A549 treated with dexamethasone at 1 μM for 4 hours (cell line): ENCODE results near the gene SMR3A. TPM values are rescaled to one million over a fixed set of nuclear protein-coding genes. Genes with fewer than 3 reads are reported as not detected.

Experiments used
- total RNA-seq: library from RNA; stranded (reverse); fragments of 200-300 nt; extraction: Qiagen RNA extraction; gene quantifications from 5 replicates; pipeline ENCODE4 v1.2.3, GENCODE V29; 2022

SMR3A gene
- total RNA-seq, result not detected in 5 replicates

GRCh38 chr4:70360460-70360859, at the start of gene SMR3A:
SMR3A (plus strand) TSS chr4:70360760; CDS start chr4:70362116, 1,356 bp downstream.

GRCh38 chr4:70334681-70335080, 25.9 kb upstream of the SMR3A start, which contains the start of gene CABS1:
CABS1 (plus strand) TSS chr4:70334981; CDS start chr4:70335040, 59 bp downstream.

GRCh38 chr4:70382691-70383181, 22.2 kb downstream of the SMR3A start, which contains the start of gene SMR3B:
SMR3B (plus strand) TSS chr4:70383131; CDS start chr4:70384511, 1,380 bp downstream.

GRCh38 chr4:70397580-70397979, 37.0 kb downstream of the SMR3A start, which contains the start of gene OPRPN:
OPRPN (plus strand) TSS chr4:70397940; CDS start chr4:70399286, 1,346 bp downstream.

Other genes with a start within 250 kb of the SMR3A start
- not detected in 5 replicates for gene PRR27, start 206.5 kb upstream of the SMR3A start, total RNA-seq
- not detected in 5 replicates for gene ODAM, start 165.0 kb upstream of the SMR3A start, total RNA-seq
- gene FDCSP, start 134.6 kb upstream of the SMR3A start, total RNA-seq, result not detected in 5 replicates
- not detected in 5 replicates for gene CSN3, start 118.2 kb upstream of the SMR3A start, total RNA-seq
- gene CABS1, start 25.8 kb upstream of the SMR3A start, total RNA-seq, result not detected in 5 replicates
- not detected in 5 replicates for gene SMR3B, start 22.4 kb downstream of the SMR3A start, total RNA-seq
- gene OPRPN, start 37.2 kb downstream of the SMR3A start, total RNA-seq, result not detected in 5 replicates
- not detected in 5 replicates for gene MUC7, start 111.4 kb downstream of the SMR3A start, total RNA-seq
- gene AMTN, start 157.8 kb downstream of the SMR3A start, total RNA-seq, result 0.12 to 0.18 TPM in 2 of 5 replicates, not detected in the others
- not detected in 5 replicates for gene AMBN, start 231.5 kb downstream of the SMR3A start, total RNA-seq